ENCODE measurements around the gene DMRTC2. TPM values are rescaled to one million over a fixed set of nuclear protein-coding genes. Genes with fewer than 3 reads are reported as not detected.

Gene DMRTC2
- polyA plus RNA-seq, 1 donor from 2014 or later, result not detected

GRCh38 chr19:41894350-41894749 is 49.5 kb downstream of the DMRTC2 start:
- Histone ChIP-seq H3K27ac (ENCODE audit: low read length) (no peak overlapping the region), H3K27me3 (ENCODE audit: insufficient read depth, low read depth, low read length) (no peaks in the 10 kb centered on the region), H2AFZ (ENCODE audit: low read depth, low read length) (no peak overlapping the region), H3K4me2 (ENCODE audit: low read length) (no peak overlapping the region), H3K9ac (ENCODE audit: low read length) (no peak overlapping the region), H4K20me1 (ENCODE audit: insufficient read depth) (no peaks in the 10 kb centered on the region), H3K4me3 (ENCODE audit: low read length) (no peak overlapping the region), H3K36me3 (ENCODE audit: insufficient read depth, low read length) (no peaks in the 10 kb centered on the region), H3K9me2 (ENCODE audit: insufficient read depth, low read length) (no peaks in the 10 kb centered on the region), H3F3A (ENCODE audit: insufficient read depth, low read length, poor library complexity, severe bottlenecking) (no peaks in the 10 kb centered on the region), H3K9me3 (ENCODE audit: low read length) (no peaks in the 10 kb centered on the region), H3K79me2 (replicated peaks; ENCODE audit: insufficient read depth, low read length) (no peaks in the 10 kb centered on the region)
- TF ChIP-seq EZH2 (IDR thresholded peaks at IDR 0.05; ENCODE audit: borderline replicate concordance, insufficient read depth, low read length, poor library complexity, severe bottlenecking) (no peak), POLR2AphosphoS5 (IDR thresholded peaks at IDR 0.05) (no peak), RAD21 (conservative IDR thresholded peaks at IDR 0.05) (no peak)

DNA sequence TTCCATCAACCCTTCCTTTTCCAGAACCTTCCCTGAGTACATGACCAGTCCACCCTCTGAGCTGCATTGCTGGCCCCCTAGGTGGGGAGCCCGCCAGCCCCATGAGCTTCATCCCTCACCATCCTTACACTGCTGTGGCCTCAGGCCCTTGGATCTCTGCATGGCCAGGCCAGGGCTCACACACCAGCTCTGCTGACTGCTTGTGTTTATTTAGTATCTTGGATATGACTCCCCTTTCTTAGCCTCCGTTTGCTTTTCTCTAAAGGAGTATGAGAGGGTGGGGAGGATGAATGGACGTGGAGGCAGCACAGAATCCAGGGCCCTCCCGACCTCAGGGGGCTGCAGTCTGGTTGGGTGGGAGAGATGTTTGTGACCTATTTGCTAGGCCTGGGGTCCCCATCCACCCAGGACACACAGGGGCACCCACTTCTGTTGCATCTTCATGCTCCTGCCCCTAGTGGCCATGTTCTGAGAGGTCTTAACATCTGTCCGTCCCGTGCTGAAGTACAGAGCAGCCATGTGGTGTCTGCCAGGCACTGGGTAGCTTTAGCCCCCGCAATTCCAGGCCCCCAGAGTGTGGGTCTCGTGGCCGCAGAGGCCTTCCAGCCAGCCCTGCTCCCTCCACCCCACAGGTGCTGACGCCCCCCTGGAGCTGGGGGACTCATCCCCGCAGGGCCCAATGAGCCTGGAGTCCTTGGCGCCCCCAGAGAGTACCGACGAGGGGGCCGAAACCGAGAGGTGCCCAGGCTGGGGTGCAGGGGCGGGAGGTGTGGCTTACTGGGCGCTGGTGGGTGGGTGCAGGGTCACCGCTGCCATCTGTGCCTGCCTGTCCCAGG is 51.1 kb downstream of the DMRTC2 start:
- no peak for TF ChIP-seq TAF1 (IDR thresholded peaks at IDR 0.05; ENCODE audit: low read depth)
- TF ChIP-seq SMC3 (conservative IDR thresholded peaks at IDR 0.05; ENCODE audit: poor library complexity), result no peak
- TF ChIP-seq CTCF (IDR thresholded peaks at IDR 0.05; ENCODE audit: poor library complexity, severe bottlenecking), result no peak
- no peak for TF ChIP-seq EP300 (conservative IDR thresholded peaks at IDR 0.05; ENCODE audit: poor library complexity, severe bottlenecking)
- no peak for TF ChIP-seq EZH2 (IDR thresholded peaks at IDR 0.05; ENCODE audit: borderline replicate concordance, insufficient read depth, low read length, poor library complexity, severe bottlenecking)
- TF ChIP-seq, protein P1, sequence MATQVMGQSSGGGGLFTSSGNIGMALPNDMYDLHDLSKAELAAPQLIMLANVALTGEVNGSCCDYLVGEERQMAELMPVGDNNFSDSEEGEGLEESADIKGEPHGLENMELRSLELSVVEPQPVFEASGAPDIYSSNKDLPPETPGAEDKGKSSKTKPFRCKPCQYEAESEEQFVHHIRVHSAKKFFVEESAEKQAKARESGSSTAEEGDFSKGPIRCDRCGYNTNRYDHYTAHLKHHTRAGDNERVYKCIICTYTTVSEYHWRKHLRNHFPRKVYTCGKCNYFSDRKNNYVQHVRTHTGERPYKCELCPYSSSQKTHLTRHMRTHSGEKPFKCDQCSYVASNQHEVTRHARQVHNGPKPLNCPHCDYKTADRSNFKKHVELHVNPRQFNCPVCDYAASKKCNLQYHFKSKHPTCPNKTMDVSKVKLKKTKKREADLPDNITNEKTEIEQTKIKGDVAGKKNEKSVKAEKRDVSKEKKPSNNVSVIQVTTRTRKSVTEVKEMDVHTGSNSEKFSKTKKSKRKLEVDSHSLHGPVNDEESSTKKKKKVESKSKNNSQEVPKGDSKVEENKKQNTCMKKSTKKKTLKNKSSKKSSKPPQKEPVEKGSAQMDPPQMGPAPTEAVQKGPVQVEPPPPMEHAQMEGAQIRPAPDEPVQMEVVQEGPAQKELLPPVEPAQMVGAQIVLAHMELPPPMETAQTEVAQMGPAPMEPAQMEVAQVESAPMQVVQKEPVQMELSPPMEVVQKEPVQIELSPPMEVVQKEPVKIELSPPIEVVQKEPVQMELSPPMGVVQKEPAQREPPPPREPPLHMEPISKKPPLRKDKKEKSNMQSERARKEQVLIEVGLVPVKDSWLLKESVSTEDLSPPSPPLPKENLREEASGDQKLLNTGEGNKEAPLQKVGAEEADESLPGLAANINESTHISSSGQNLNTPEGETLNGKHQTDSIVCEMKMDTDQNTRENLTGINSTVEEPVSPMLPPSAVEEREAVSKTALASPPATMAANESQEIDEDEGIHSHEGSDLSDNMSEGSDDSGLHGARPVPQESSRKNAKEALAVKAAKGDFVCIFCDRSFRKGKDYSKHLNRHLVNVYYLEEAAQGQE (IDR thresholded peaks at IDR 0.05; ENCODE audit: borderline replicate concordance), result no peak
- no peak for TF ChIP-seq RAD21 (conservative IDR thresholded peaks at IDR 0.05)
- no peak for TF ChIP-seq POLR2AphosphoS5 (IDR thresholded peaks at IDR 0.05)
- no peak for TF ChIP-seq MXI1 (conservative IDR thresholded peaks at IDR 0.05; ENCODE audit: poor library complexity, severe bottlenecking)
- Histone ChIP-seq H3K27me3 (ENCODE audit: insufficient read depth, low read depth, low read length) (no peaks in the 10 kb centered on the region), H3K9me2 (ENCODE audit: insufficient read depth, low read length) (no peaks in the 10 kb centered on the region), H4K20me1 (ENCODE audit: insufficient read depth) (no peaks in the 10 kb centered on the region), H3K4me3 (ENCODE audit: low read length) (no peak overlapping the region), H3F3A (ENCODE audit: insufficient read depth, low read length, poor library complexity, severe bottlenecking) (no peaks in the 10 kb centered on the region), H3K9ac (ENCODE audit: low read length) (no peak overlapping the region), H3K9me3 (ENCODE audit: low read length) (no peaks in the 10 kb centered on the region), H3K27ac (ENCODE audit: low read length) (no peak overlapping the region), H3K36me3 (ENCODE audit: insufficient read depth, low read length) (no peaks in the 10 kb centered on the region), H3K4me2 (ENCODE audit: low read length) (no peak overlapping the region), H2AFZ (ENCODE audit: low read depth, low read length) (no peak overlapping the region), H3K79me2 (replicated peaks; ENCODE audit: insufficient read depth, low read length) (no peaks in the 10 kb centered on the region)

Measured in neural cell (in vitro differentiated cells).